HUES64 (cell line): Measurements from ENCODE around the gene PRKAG2.

ENCODE experiments used
- H3K27ac ChIP-seq: 2 replicates; pipeline ENCODE4 v1.7.0; 2013; ENCODE audit warnings: low read depth, low read length, inconsistent platforms
- H3K27me3 ChIP-seq: 2 replicates; pipeline ENCODE4 v1.6.1; 2013; ENCODE audit warnings: mild to moderate bottlenecking, low read length; ENCODE audit not compliant: insufficient read depth
- H3K36me3 ChIP-seq: 2 replicates; pipeline ENCODE4 v1.6.1; 2013; ENCODE audit warnings: mild to moderate bottlenecking, low read length; ENCODE audit not compliant: insufficient read depth
- H3K4me1 ChIP-seq: 2 replicates; pipeline ENCODE4 v1.6.1; 2013; ENCODE audit warnings: mild to moderate bottlenecking, low read length, moderate library complexity; ENCODE audit not compliant: insufficient read depth
- H3K4me3 ChIP-seq: 2 replicates; pipeline ENCODE4 v1.5.1; 2013; ENCODE audit warnings: mild to moderate bottlenecking, low read length, moderate library complexity
- H3K9ac ChIP-seq: 2 replicates; pipeline ENCODE4 v1.6.1; 2013; ENCODE audit warnings: mild to moderate bottlenecking, low read depth, low read length
- H3K9me3 ChIP-seq: 2 replicates; pipeline ENCODE4 v1.6.1; 2013; ENCODE audit warnings: low read depth, low read length; ENCODE audit not compliant: insufficient read depth
- WGBS: fragments of 150-250, 120-280 bp; methylation state at CpG from one replicate; pipeline ENCODE4 v1.1.7; 2013; ENCODE audit warnings: missing lambda C conversion rate; 5-methylcytosine and 5-hydroxymethylcytosine counted together

Gene PRKAG2

DNA sequence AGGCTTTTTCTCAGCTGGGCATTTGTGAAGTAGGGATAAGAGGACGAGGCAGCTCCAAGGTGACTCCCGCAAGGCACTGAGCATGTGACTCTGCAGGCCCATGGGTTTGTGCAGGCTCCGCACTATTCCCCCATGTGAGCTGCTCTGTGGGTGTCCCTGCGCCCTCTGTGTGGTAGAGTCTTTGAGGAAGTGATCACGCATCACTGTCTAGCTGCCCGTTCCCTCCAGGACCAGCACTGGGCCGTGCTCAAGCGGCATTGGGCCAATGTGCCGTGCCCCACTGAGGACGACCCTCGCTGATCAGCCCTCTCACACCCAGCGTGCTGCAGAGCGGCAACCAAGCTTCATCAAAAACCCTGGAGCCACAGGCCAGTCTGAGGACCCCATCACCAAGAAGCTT, 7.5 kb downstream of the PRKAG2 start:
- Histone ChIP-seq H3K4me3 (no peak overlapping the region), H3K9me3 (no peaks in the 10 kb centered on the region), H3K9ac (no peak overlapping the region), H3K27me3 (0 out of 2 replicates have a peak, but pooled peaks cover 4% of the 10 kb centered on the region), H3K27ac (no peak overlapping the region), H3K36me3 (no peaks in the 10 kb centered on the region), H3K4me1 (peaks cover 6% of the 10 kb centered on the region; the same call in 1 of the 2 replicates)
- 82% methylated on average over 13 of the region's 13 CpGs for WGBS

DNA sequence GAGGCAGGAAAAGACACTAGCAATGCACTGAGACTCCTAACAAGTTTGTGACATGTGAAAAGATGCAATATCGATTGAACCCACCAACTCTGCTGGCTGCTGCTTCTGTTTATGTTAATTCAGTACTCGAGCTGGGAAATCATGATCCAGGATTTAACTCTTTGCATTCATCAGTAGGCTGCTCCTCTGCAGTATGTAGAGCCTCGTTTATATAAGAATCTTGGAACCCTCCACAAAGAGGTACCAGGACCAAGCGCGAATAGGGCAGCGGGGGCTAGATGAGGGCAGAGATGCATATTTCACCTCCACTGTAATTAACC, 7.8 kb downstream of the PRKAG2 start:
- Histone ChIP-seq H3K9ac (no peak overlapping the region), H3K4me1 (peaks cover 6% of the 10 kb centered on the region; the same call in 1 of the 2 replicates), H3K27ac (no peak overlapping the region), H3K4me3 (no peak overlapping the region), H3K9me3 (no peaks in the 10 kb centered on the region), H3K27me3 (0 out of 2 replicates have a peak, but pooled peaks cover 4% of the 10 kb centered on the region), H3K36me3 (no peaks in the 10 kb centered on the region)
- WGBS, result 80% methylated on average over 6 of the region's 6 CpGs

DNA sequence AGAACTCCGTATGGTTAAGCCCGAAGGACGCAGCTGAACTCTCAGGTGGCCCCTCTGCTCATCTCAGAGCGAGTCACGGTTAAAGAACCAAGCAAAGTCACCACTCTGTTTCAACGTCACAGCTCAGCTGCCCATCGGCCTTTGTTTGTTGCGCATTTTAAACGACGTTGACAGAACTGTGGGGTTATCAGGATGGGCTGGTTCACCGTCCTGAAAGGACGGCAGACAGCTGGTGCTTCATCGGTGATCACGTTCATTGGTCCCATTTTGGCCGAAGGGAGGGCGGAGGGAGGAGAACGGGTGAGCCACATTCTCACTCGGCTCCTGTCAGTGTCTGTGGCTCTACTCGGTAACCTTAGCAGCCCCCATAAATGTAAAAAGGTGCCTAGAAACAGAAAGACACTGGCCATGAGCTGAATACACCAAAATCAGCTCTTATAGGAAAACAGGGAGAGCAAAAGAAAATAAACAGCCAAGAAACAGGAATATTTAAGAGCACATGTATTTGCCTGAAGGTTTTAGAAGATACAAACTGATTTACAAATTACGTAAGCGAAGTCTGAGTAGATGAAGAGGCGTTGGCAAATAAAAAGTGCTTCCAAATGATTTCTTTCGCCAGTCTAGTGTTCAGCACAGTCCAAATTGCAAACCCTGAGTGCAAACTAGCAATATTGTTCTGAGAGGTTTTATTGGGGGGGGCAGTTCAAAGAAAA, 8.4 kb downstream of the PRKAG2 start:
- Histone ChIP-seq H3K27ac (no peak overlapping the region), H3K36me3 (no peaks in the 10 kb centered on the region)
- WGBS, result 56% methylated on average over 23 of the region's 23 CpGs

GRCh38 chr7:151867912-151868311, 9.0 kb downstream of the PRKAG2 start:
- no peak overlapping the region for H3K4me3 ChIP-seq
- H3K36me3 ChIP-seq, result no peaks in the 10 kb centered on the region
- WGBS, result 77% methylated on average over 6 of the region's 6 CpGs
- no peak overlapping the region for H3K27ac ChIP-seq
- no peak overlapping the region for H3K9ac ChIP-seq
- H3K4me1 ChIP-seq, result peaks cover 6% of the 10 kb centered on the region; the same call in 1 of the 2 replicates
- no peaks in the 10 kb centered on the region for H3K27me3 ChIP-seq
- no peaks in the 10 kb centered on the region for H3K9me3 ChIP-seq

More for the DNA sequence above, 8.4 kb downstream of the PRKAG2 start:
- Histone ChIP-seq H3K27me3 (0 out of 2 replicates have a peak, but pooled peaks cover 2% of the 10 kb centered on the region), H3K4me3 (no peak overlapping the region), H3K9ac (no peak overlapping the region), H3K4me1 (peaks cover 6% of the 10 kb centered on the region; the same call in 1 of the 2 replicates), H3K9me3 (no peaks in the 10 kb centered on the region)

DNA sequence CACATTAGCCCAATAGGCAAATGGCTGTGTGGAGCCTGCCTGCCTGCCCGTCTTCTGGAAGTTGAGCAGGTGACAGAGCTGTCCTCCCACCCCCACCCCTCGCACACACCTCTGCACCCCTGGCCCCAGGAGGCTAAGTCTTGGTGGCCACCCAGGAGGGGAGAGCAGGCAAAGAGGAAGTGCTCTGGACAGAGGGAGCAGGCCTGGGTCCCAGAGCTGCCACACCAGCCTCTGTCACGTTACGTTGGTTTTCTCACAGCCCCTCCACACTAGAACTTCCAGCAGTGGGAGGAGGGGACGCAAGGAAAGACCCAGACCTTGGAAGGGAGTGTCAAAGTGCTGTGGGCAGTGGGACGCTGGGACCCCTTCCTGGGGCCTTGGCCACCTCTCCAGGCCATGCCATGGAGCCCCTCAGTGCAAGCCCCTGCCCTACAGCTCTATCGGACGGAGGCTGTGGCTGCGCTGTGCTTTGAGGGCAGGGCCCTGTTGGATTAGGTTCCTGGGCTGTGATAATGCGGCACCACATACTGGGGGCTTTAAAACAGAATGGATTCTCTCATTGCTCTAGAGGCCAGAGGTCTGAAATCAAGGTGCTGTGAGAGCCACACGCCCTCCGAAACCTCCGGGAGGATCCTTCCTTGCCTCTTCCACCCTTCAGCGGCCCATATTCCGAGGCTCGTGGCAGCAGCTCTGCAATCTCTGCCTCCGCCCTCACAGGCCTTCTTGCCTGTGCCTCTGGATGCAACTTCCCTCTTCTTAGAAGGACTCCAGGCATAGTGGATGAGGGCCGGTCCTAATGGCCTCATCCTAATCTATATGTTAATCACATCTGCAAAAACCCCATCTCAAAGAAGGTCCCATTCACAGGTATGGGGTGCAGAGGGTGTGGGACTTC, 9.9 kb downstream of the PRKAG2 start:
- Histone ChIP-seq H3K9ac (no peak overlapping the region), H3K27me3 (no peaks in the 10 kb centered on the region), H3K36me3 (no peaks in the 10 kb centered on the region), H3K27ac (no peak overlapping the region), H3K9me3 (no peaks in the 10 kb centered on the region), H3K4me3 (no peak overlapping the region), H3K4me1 (peaks cover 6% of the 10 kb centered on the region; the same call in 1 of the 2 replicates)
- WGBS, result 93% methylated on average over 16 of the region's 18 CpGs

DNA sequence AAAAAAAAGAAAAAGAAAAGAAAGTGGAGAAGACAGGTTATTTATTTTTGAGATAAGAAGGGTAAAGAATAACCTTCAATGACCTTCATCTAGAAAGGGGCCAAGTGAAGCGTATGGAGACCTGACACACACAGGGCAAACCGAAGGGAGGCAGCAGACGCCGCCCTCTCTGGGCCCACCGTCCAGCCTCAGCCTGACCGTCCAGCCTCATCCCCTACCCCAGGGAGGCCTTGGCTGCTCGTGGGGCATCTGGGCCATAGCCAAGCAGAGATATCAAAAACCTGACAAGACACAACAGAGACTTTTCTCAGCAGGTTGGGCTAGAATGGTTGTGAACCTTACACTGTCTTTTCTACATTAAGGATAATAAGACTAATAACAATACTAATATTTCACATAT, 10.9 kb downstream of the PRKAG2 start:
- H3K9me3 ChIP-seq, result no peaks in the 10 kb centered on the region
- WGBS, result 87% methylated on average over 7 of the region's 7 CpGs
- H3K36me3 ChIP-seq, result no peaks in the 10 kb centered on the region
- H3K4me3 ChIP-seq, result no peak overlapping the region
- H3K4me1 ChIP-seq, result peaks cover 6% of the 10 kb centered on the region; the same call in 1 of the 2 replicates
- H3K9ac ChIP-seq, result no peak overlapping the region
- H3K27ac ChIP-seq, result no peak overlapping the region
- no peaks in the 10 kb centered on the region for H3K27me3 ChIP-seq

DNA sequence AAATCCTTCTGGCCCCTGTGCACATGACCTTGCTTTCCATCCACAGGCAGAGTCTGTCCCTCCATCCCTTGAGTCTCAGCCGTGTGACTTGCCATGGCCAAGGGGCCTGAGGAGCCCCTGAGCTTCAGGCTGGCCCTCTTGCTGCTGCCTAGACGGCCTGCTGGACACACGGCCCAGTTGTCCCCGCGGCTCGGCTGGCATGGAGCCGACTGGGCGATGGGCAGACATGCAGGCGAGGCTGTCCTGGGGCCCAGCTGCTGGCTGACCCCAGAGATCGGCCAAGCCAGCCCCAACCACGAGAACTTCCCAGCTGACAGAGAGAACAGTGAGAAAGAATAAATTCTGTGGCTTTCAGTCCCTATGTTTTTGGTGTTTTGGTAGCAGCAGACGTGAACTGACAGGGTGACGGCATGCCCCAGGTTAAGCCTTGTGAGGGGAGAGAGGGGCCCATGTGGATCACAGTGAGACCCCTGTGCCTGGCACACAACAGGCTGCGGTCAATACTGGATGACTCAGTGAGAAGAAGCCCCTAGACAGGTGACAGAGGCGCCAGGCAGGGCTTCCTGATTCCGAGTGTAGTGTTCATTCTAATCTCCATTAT, 11.7 kb downstream of the PRKAG2 start:
- whole genome bisulfite sequencing, result 97% methylated on average over 16 of the region's 16 CpGs
- H3K9ac ChIP-seq, result no peak overlapping the region
- no peak overlapping the region for H3K27ac ChIP-seq
- H3K27me3 ChIP-seq, result no peaks in the 10 kb centered on the region
- no peaks in the 10 kb centered on the region for H3K9me3 ChIP-seq
- H3K4me3 ChIP-seq, result no peak overlapping the region
- H3K36me3 ChIP-seq, result no peaks in the 10 kb centered on the region
- peaks cover 6% of the 10 kb centered on the region; the same call in 1 of the 2 replicates for H3K4me1 ChIP-seq

DNA sequence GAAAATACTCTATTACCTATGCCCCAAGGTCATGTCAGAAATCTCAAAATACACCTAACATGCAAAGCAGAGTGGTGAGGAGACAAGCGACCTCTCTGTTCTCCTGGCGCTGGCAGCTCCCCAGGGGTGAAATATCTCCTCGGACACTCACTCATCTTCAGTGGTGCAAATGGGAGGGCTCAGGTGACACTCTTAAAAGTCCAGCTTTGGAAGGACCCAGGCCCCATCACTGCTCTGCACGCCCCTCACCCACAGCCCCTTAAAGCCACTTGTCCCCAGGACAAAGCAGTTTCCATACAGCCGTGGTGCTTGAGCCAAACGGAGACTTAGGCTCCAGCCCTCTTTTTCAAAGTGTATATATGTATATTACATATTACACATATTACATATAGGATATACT, 12.4 kb downstream of the PRKAG2 start:
- Histone ChIP-seq H3K27ac (no peak overlapping the region), H3K4me1 (peaks cover 6% of the 10 kb centered on the region; the same call in 1 of the 2 replicates), H3K9ac (no peak overlapping the region), H3K36me3 (no peaks in the 10 kb centered on the region), H3K27me3 (no peaks in the 10 kb centered on the region), H3K4me3 (no peak overlapping the region), H3K9me3 (no peaks in the 10 kb centered on the region)
- WGBS, result 96% methylated on average over 4 of the region's 6 CpGs

GRCh38 chr7:151864081-151864480, 12.8 kb downstream of the PRKAG2 start:
- H3K27ac ChIP-seq, result no peak overlapping the region
- no peak overlapping the region for H3K4me3 ChIP-seq
- 92% methylated on average over 10 of the region's 10 CpGs for WGBS
- H3K4me1 ChIP-seq, result peaks cover 6% of the 10 kb centered on the region; the same call in 1 of the 2 replicates
- no peaks in the 10 kb centered on the region for H3K9me3 ChIP-seq
- no peak overlapping the region for H3K9ac ChIP-seq
- H3K36me3 ChIP-seq, result no peaks in the 10 kb centered on the region
- no peaks in the 10 kb centered on the region for H3K27me3 ChIP-seq

DNA sequence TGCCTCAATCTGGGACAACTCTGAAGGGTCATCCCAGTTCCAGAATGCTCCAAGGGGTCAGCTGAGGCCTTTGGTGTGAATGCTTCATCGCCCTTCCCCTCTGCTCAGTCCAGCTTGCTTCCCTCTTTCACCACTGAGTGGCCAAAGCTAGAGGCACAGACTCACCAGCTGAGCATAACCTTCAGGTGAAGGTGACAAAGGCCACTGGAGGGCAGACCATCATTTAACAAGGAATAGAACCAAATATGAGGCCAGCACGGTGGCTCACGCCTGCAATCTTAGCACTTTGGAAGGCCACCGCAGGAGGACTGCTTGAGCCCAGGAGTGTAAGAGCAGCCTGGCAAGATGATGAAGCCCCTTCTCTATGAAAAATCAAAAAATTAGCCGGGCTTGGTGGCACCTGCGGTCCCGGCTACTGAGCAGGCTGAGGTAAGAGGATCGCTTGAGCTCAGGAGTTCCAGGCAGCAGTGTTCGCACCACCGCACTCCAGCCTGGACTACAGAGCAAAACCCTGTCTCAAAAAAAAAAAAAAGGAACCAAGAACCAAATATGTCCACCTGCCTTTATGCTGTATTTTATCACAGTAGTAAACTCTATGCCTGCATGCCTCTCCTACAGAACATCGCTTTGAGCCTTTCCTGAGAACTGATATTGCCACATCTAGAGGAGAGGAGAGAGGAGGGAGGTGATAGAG, 13.4 kb downstream of the PRKAG2 start:
- H3K27ac ChIP-seq, result no peak overlapping the region
- H3K9ac ChIP-seq, result no peak overlapping the region
- WGBS, result 89% methylated on average over 11 of the region's 11 CpGs
- H3K27me3 ChIP-seq, result no peaks in the 10 kb centered on the region
- H3K4me1 ChIP-seq, result peaks cover 2% of the 10 kb centered on the region; the same call in 1 of the 2 replicates
- no peaks in the 10 kb centered on the region for H3K36me3 ChIP-seq
- H3K4me3 ChIP-seq, result no peak overlapping the region
- no peaks in the 10 kb centered on the region for H3K9me3 ChIP-seq
